Activated CD4-positive, alpha-beta T cell treated with anti-CD3 and anti-CD28 coated beads, Interleukin-2, Interleukin-4, amounts not matched to agents 100 ng/mL and 50 ng/mL, durations not matched to agents 16 hours and 8 hours (primary cell): ENCODE results near the gene PRR23C.

Experiments
- DNase-seq: peaks from one replicate; pipeline ENCODE4 v3.0.0-alpha.2; 2020; ENCODE audit warnings: low spot score

Gene PRR23C

DNA sequence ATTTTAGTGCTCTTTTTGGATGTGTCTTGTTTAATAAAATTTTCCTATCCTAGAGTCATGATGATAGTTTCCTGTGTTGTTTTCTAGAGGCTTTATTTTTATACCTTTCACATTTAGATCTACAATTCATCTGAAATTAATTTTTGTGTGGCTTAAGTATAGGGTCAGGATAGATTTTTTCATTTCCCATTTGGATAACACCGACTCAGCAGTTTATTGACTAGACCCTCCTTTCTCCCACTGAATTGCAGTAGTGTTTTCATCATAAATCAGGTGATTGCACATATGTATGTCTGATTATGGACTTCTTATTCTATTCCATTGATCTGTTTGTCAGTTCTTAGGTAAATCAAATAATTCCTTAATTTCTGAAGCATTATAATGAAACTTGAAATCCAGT, 49.0 kb downstream of the PRR23C start:
- DNase-seq: no peak
